BE2C (cell line): ENCODE data around the gene NDUFS7.

Experiments
- DNase-seq: peaks from one replicate; pipeline ENCODE4 v3.0.0-alpha.2; 2020
- H3K27me3 ChIP-seq: fragments of 250-450 bp; sonication (Bioruptor Pico); 2 replicates; pipeline ENCODE4 v1.5.1; 2020; ENCODE audit warnings: mild to moderate bottlenecking
- H3K36me3 ChIP-seq: fragments of 250-450 bp; sonication (Bioruptor Pico); 2 replicates; pipeline ENCODE4 v1.5.1; 2020; ENCODE audit warnings: mild to moderate bottlenecking
- H3K4me1 ChIP-seq: fragments of 250-450 bp; sonication (Bioruptor Pico); 2 replicates; pipeline ENCODE4 v1.5.1; 2020
- H3K4me3 ChIP-seq: 2 replicates; pipeline ENCODE4 v1.5.1; 2011; ENCODE audit warnings: low read depth, low read length
- H3K9me3 ChIP-seq: fragments of 250-450 bp; sonication (Bioruptor Pico); 2 replicates; pipeline ENCODE4 v1.5.1; 2020
- CTCF ChIP-seq: IDR thresholded peaks from 2 replicates; pipeline ENCODE4 v1.5.1; 2012; ENCODE audit warnings: mild to moderate bottlenecking, low read depth, low read length

Gene NDUFS7

GRCh38 chr19:1379961-1380489 is 3.7 kb upstream of the NDUFS7 start:
- Histone ChIP-seq H3K4me1 (no peaks in the 10 kb centered on the region), H3K9me3 (no peaks in the 10 kb centered on the region), H3K27me3 (no peaks in the 10 kb centered on the region), H3K4me3 (no peak overlapping the region), H3K36me3 (peaks cover 16% of the 10 kb centered on the region)
- no peak for TF ChIP-seq CTCF
- DNase-seq = no peak

DNA sequence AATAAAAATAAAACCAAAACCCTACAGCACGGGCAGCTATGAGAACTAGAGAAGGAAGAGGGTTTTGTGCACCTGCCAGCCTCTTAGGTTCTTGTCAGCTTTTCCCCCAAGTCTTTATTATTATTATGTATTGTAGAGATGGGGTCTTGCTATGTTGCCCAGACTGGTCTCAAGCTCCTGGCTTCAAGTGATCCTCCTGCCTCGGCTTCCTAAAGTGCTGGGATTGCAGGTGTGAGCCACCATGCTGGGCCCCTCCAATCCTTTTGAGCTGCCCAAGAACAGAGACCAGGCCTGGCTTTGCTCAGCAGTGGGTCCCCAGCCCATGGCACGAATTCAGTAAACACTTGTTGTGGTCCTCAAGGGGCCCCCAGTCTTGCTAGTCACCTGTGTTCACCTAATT is 1.5 kb upstream of the NDUFS7 start:
- no peaks in the 10 kb centered on the region for H3K4me1 ChIP-seq
- H3K4me3 ChIP-seq = no peak overlapping the region
- H3K36me3 ChIP-seq = peaks cover 12% of the 10 kb centered on the region
- DNase-seq = no peak
- TF ChIP-seq CTCF = no peak
- H3K27me3 ChIP-seq = no peaks in the 10 kb centered on the region
- no peaks in the 10 kb centered on the region for H3K9me3 ChIP-seq

DNA sequence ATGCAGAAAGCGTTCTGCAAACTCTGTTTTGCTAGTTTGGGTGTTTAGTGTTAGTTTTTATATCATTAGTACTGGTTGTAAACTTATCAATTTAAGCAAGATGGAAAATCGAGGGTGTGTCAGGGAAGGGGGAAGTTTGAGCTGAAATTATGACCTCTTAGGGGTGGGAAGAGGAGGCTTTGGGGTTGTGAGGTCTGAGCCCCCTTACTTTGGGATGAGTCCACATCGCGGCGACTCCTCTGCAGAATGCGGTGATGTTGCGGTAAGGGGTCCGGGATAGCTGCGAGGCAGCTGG is 743 bp upstream of the NDUFS7 start:
- no peaks in the 10 kb centered on the region for H3K27me3 ChIP-seq
- H3K9me3 ChIP-seq = no peaks in the 10 kb centered on the region
- no peak for TF ChIP-seq CTCF
- no peak for DNase-seq
- H3K4me3 ChIP-seq = no peak overlapping the region
- peaks cover 6% of the 10 kb centered on the region for H3K36me3 ChIP-seq
- no peaks in the 10 kb centered on the region for H3K4me1 ChIP-seq

DNA sequence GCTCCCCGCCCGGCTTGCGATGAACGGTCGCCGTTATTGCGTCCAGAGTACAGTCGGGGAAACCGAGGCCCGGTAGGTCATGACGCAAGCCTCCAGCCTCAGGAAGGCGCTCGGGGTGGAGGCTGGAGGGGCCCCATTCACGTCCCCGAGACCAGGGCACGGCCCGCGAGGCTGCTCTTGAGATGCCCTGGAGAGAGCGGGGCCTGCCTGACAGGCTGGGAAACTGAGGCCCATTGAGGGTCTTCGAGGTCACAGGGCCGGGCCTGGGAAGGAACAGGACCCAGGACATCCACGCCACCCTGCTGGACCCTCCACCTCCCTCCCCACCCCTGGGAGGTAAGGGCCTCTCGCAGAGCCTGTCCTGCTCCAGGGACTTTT is 367 bp downstream of the NDUFS7 start:
- H3K36me3 ChIP-seq = peaks cover 17% of the 10 kb centered on the region
- H3K9me3 ChIP-seq = no peaks in the 10 kb centered on the region
- no peak for DNase-seq
- no peaks in the 10 kb centered on the region for H3K4me1 ChIP-seq
- H3K27me3 ChIP-seq = no peaks in the 10 kb centered on the region
- H3K4me3 ChIP-seq = peak overlapping the region; percentile 78
- no peak for TF ChIP-seq CTCF

- Histone ChIP-seq H3K27me3 (no peaks in the 10 kb centered on the region), H3K9me3 (no peaks in the 10 kb centered on the region), H3K36me3 (peaks cover 22% of the 10 kb centered on the region), H3K4me1 (no peaks in the 10 kb centered on the region), H3K4me3 (peak overlapping the region; percentile 78)
- no peak for DNase-seq
- no peak for TF ChIP-seq CTCF
These were observed 887 bp downstream of the NDUFS7 start for GRCh38 chr19:1384478-1385110.

- no peak for DNase-seq
- Histone ChIP-seq H3K27me3 (no peaks in the 10 kb centered on the region), H3K4me1 (no peaks in the 10 kb centered on the region), H3K4me3 (no peak overlapping the region), H3K36me3 (peaks cover 31% of the 10 kb centered on the region), H3K9me3 (no peaks in the 10 kb centered on the region)
- TF ChIP-seq CTCF = no peak
These were observed 2.1 kb downstream of the NDUFS7 start for GRCh38 chr19:1385816-1386215.
